ENCODE results near the gene COQ10A.

Gene COQ10A

GRCh38 chr12:56266693-56267442 is at the start of gene COQ10A:
Gene COQ10A, plus strand, starts transcription at chr12:56266942. Its CDS starts 177 bp downstream, at chr12:56267119.
- ATAC-seq (peak; percentile 93), DNase-seq (peak; percentile 85)
- H3K4me1 Mint-ChIP-seq: peaks cover 21% of the 10 kb centered on the region
- H3K27ac Mint-ChIP-seq: peak within 1 kb of the TSS; percentile 88
- H3K4me3 Mint-ChIP-seq: peak within 1 kb of the TSS; percentile 91
- H3K27me3 Mint-ChIP-seq: no peaks in the 10 kb centered on the region
- H3K9me3 Mint-ChIP-seq: no peaks in the 10 kb centered on the region
- peaks cover 13% of the 10 kb centered on the region for H3K36me3 Mint-ChIP-seq (ENCODE audit: low read depth)

- ATAC-seq (no peak), DNase-seq (no peak)
- Mint-ChIP-seq H3K9me3 (no peaks in the 10 kb centered on the region), H3K27me3 (no peaks in the 10 kb centered on the region), H3K4me3 (no peak overlapping the region), H3K27ac (no peak overlapping the region), H3K4me1 (peaks cover 37% of the 10 kb centered on the region), H3K36me3 (ENCODE audit: low read depth) (peaks cover 5% of the 10 kb centered on the region)
Observed at GRCh38 chr12:56219840-56220239, 46.9 kb upstream of the COQ10A start.

GRCh38 chr12:56220611-56221231 is 46.0 kb upstream of the COQ10A start:
- Mint-ChIP-seq H3K4me1 (peaks cover 45% of the 10 kb centered on the region), H3K27me3 (no peaks in the 10 kb centered on the region), H3K27ac (peak overlapping the region; percentile 97), H3K36me3 (ENCODE audit: low read depth) (peaks cover 2% of the 10 kb centered on the region), H3K4me3 (peak overlapping the region; percentile 95), H3K9me3 (no peaks in the 10 kb centered on the region)
- DNase-seq: no peak
- ATAC-seq: no peak

GRCh38 chr12:56221232-56221756 is 45.4 kb upstream of the COQ10A start:
- DNase-seq (no peak), ATAC-seq (peak; percentile 12)
- Mint-ChIP-seq H3K27me3 (no peaks in the 10 kb centered on the region), H3K36me3 (ENCODE audit: low read depth) (peaks cover 4% of the 10 kb centered on the region), H3K4me3 (peak overlapping the region; percentile 95), H3K4me1 (peaks cover 47% of the 10 kb centered on the region), H3K9me3 (no peaks in the 10 kb centered on the region), H3K27ac (peak overlapping the region; percentile 97)

- DNase-seq (peak; percentile 94), ATAC-seq (peak; percentile 91)
- H3K27me3 Mint-ChIP-seq: no peaks in the 10 kb centered on the region
- peaks cover 6% of the 10 kb centered on the region for H3K36me3 Mint-ChIP-seq (ENCODE audit: low read depth)
- peak within 1 kb of the TSS; percentile 97 for H3K27ac Mint-ChIP-seq
- H3K9me3 Mint-ChIP-seq: no peaks in the 10 kb centered on the region
- peaks cover 47% of the 10 kb centered on the region for H3K4me1 Mint-ChIP-seq
- H3K4me3 Mint-ChIP-seq: peak within 1 kb of the TSS; percentile 95
Observed at GRCh38 chr12:56221757-56222530, 44.8 kb upstream of the COQ10A start, which contains the start of gene RNF41. Gene RNF41, minus strand, starts transcription at chr12:56221922. Its CDS starts 7,875 bp downstream, at chr12:56214047.

GRCh38 chr12:56222531-56222895 is 44.2 kb upstream of the COQ10A start:
- Mint-ChIP-seq H3K27me3 (no peaks in the 10 kb centered on the region), H3K36me3 (ENCODE audit: low read depth) (peaks cover 8% of the 10 kb centered on the region), H3K27ac (peak overlapping the region; percentile 97), H3K4me1 (peaks cover 47% of the 10 kb centered on the region), H3K4me3 (peak overlapping the region; percentile 95), H3K9me3 (no peaks in the 10 kb centered on the region)
- no peak for ATAC-seq
- no peak for DNase-seq

GRCh38 chr12:56223571-56224101 is 43.1 kb upstream of the COQ10A start:
- peak overlapping the region; percentile 95 for H3K4me3 Mint-ChIP-seq
- no peaks in the 10 kb centered on the region for H3K9me3 Mint-ChIP-seq
- ATAC-seq (no peak), DNase-seq (no peak)
- peaks cover 47% of the 10 kb centered on the region for H3K4me1 Mint-ChIP-seq
- H3K36me3 Mint-ChIP-seq (ENCODE audit: low read depth): peaks cover 10% of the 10 kb centered on the region
- no peaks in the 10 kb centered on the region for H3K27me3 Mint-ChIP-seq
- H3K27ac Mint-ChIP-seq: peak overlapping the region; percentile 88

- ATAC-seq (peak; percentile 91), DNase-seq (peak; percentile 96)
- H3K27me3 Mint-ChIP-seq: no peaks in the 10 kb centered on the region
- peak within 1 kb of the TSS; percentile 88 for H3K27ac Mint-ChIP-seq
- peaks cover 13% of the 10 kb centered on the region for H3K36me3 Mint-ChIP-seq (ENCODE audit: low read depth)
- no peaks in the 10 kb centered on the region for H3K9me3 Mint-ChIP-seq
- peaks cover 47% of the 10 kb centered on the region for H3K4me1 Mint-ChIP-seq
- H3K4me3 Mint-ChIP-seq: peak within 1 kb of the TSS; percentile 95
Observed at GRCh38 chr12:56224102-56224701, 42.5 kb upstream of the COQ10A start, which contains the start of gene NABP2. Gene NABP2, plus strand, starts transcription at chr12:56224342. Its CDS starts 515 bp downstream, at chr12:56224857.

- DNase-seq (no peak), ATAC-seq (no peak)
- Mint-ChIP-seq H3K27me3 (no peaks in the 10 kb centered on the region), H3K36me3 (ENCODE audit: low read depth) (peaks cover 13% of the 10 kb centered on the region), H3K4me1 (peaks cover 46% of the 10 kb centered on the region), H3K27ac (peak overlapping the region; percentile 88), H3K9me3 (no peaks in the 10 kb centered on the region), H3K4me3 (peak overlapping the region; percentile 95)
Observed at GRCh38 chr12:56224954-56225353, 41.8 kb upstream of the COQ10A start.

GRCh38 chr12:56229082-56229481 is 37.7 kb upstream of the COQ10A start:
- DNase-seq (no peak), ATAC-seq (no peak)
- peaks cover 13% of the 10 kb centered on the region for H3K36me3 Mint-ChIP-seq (ENCODE audit: low read depth)

GRCh38 chr12:56229916-56230431 is 36.8 kb upstream of the COQ10A start, which contains the start of gene SLC39A5:
Gene SLC39A5, plus strand, starts transcription at chr12:56230051. Its CDS starts 1,224 bp downstream, at chr12:56231275.
- H3K4me3 Mint-ChIP-seq: no peak within 1 kb of the TSS
- H3K9me3 Mint-ChIP-seq: no peaks in the 10 kb centered on the region
- peaks cover 13% of the 10 kb centered on the region for H3K36me3 Mint-ChIP-seq (ENCODE audit: low read depth)
- no peak for DNase-seq
- no peaks in the 10 kb centered on the region for H3K27me3 Mint-ChIP-seq
- no peak within 1 kb of the TSS for H3K27ac Mint-ChIP-seq
- ATAC-seq: peak; percentile 9
- peaks cover 9% of the 10 kb centered on the region for H3K4me1 Mint-ChIP-seq

More at GRCh38 chr12:56229082-56229481, 37.7 kb upstream of the COQ10A start:
- Mint-ChIP-seq H3K4me1 (peaks cover 16% of the 10 kb centered on the region), H3K27me3 (no peaks in the 10 kb centered on the region), H3K9me3 (no peaks in the 10 kb centered on the region), H3K4me3 (no peak overlapping the region), H3K27ac (no peak overlapping the region)

GRCh38 chr12:56230432-56231183 is 36.1 kb upstream of the COQ10A start:
- ATAC-seq: peak; percentile 10
- no peak for DNase-seq
- H3K4me3 Mint-ChIP-seq: no peak overlapping the region
- H3K27me3 Mint-ChIP-seq: no peaks in the 10 kb centered on the region
- no peaks in the 10 kb centered on the region for H3K9me3 Mint-ChIP-seq
- peaks cover 13% of the 10 kb centered on the region for H3K36me3 Mint-ChIP-seq (ENCODE audit: low read depth)
- peaks cover 2% of the 10 kb centered on the region for H3K4me1 Mint-ChIP-seq
- no peak overlapping the region for H3K27ac Mint-ChIP-seq

- Mint-ChIP-seq H3K9me3 (no peaks in the 10 kb centered on the region), H3K4me3 (no peak overlapping the region), H3K4me1 (peaks cover 1% of the 10 kb centered on the region), H3K36me3 (ENCODE audit: low read depth) (peaks cover 10% of the 10 kb centered on the region), H3K27ac (no peak overlapping the region), H3K27me3 (no peaks in the 10 kb centered on the region)
- DNase-seq (no peak), ATAC-seq (no peak)
Observed at GRCh38 chr12:56231184-56231582, 35.6 kb upstream of the COQ10A start.
